ENCODE measurements around the gene MEF2C.

The MEF2C gene

DNA sequence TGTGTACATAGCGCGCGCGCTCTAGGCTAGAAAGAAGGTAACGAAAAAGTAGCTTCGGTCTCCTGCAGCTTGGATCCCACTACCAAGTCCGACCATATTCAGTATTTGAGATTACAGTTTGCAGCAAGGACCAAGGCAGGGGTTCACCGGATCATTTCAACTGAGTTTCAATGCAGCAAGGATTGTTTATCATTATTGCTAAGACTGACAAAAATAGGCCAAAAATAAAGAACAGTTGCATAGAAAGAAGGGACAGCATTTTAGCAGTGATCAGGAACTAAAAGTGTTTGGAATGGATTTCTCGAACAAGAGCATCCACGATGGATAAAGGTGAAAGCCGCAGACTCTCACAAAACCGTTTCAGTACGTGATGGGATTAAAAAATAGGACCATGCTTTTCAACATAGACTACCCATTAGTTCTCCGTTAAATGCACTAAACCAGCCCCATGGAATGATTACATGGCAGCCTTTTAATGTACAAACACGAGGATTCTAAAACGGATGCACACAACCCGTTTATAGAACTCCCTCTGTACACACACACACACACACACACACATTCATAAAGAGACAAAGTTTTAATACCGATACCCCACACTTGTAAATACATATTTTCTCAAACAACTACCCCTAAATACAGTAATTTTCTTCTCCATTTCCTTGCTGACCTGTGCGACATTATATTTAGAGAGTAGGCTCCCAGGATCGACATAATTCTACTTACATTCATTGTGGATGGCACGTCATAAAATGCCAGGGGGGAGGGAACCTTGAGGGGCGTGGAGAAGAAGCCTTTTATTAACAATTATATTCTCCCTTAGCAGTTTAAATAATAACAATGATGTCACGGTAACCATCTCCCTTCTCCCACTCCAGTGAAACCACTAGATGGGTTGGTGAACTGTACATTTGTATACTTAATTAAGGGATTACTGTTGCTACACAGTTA, 197.1 kb downstream of the MEF2C start:
- DNase-seq: no peak

DNA sequence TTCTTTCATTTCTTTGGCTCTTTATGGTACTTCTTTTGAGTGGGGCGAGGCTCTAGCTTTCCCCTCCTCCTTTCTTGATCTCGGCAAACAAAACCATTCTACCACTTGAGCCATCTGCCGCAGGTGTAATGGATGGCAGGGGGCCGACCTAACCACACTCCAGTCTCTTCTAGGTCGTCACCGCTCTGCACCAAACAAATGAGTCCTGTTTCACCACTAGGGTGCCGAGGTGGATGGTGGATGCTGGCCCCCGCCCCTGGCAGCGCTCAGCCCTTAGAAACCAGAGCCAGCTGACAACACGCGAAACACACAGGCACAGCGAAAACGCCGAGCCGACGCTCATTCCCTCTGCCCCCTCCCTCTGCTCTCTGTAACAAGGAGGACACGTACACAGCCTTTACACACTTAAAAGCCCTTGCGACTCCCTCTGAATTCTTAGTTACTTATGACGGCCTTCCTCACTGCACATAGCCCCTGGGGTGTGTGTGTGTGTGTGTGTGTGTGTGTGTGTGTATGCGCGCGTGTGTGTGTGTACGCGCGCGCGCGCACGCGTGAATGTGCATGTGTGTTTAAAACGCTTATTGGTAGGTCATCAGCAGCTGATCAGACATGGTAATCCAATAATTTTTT, 199.4 kb downstream of the MEF2C start:
- DNase-seq: no peak

GRCh38 chr5:88682881-88683361, 200.1 kb downstream of the MEF2C start:
- DNase-seq: no peak

DNA sequence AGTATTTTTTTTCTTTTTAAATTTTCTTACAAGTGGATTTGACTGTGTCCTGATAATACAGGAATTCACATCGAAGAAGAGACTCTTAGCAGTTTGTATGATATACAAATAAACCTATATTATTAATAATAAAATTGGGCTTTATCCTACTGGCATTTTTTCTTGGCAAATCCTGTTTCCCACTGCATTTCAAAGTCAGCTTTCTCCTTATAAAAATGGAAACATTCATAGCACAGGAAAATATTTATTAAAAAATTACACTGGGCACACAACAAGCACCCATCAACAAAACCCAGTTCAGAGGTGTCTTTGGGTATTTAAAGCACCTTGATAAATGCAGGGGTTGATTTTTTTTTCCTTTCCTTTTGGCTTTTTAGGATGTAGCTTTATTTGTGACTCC, 200.9 kb downstream of the MEF2C start:
- no peak for DNase-seq

GRCh38 chr5:88681211-88681803, 201.7 kb downstream of the MEF2C start:
- no peak for DNase-seq

- peak; percentile 60 to 71 for DNase-seq
Measured at GRCh38 chr5:88680253-88681132, 202.5 kb downstream of the MEF2C start.

DNA sequence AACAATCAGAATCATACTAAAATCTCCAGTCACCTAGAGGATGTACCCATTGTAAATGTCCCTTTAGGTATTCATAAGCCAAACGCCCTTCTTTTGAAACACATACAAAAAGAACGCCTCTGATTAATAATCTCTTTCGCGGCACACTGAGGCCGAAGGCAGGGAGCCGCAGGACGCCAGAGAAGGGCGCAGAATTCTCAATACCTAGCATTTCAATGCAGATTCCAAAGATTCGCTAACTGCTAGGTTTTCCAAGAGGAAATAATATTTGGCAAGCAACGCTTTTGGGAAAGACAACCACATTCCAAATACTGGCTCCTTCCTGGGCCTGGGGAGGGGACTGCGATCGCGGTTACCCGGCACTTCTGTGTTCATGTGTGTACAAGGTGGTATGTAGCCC, 203.3 kb downstream of the MEF2C start:
- no peak for DNase-seq

DNA sequence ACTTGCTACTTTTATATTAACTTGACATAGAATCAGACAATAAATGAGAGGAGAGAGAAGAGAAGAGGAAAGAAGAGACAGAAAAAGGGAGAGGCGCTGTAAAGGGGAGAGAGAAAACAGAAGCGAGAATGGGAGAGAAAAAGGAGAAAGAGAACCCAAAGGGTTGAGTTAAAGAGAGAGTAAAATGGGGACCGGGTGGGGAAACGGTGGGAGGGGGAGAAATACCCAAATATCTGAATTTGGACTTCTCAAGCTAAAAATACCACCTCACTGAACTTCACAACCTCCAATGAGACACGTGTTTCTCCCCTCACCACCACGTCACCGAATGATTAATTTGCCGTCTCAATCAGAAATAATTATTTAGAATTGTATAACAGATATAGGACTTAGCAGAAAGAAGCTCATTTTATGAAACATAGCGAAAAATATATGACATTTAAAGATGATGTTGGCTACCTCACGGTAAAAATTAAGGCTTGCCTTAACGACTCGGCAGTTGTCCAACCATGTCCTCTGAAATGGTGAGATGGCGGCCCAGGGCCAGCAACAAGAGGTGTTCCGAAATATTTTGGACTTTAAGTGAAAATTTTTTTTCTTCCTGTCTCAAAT, 204.1 kb downstream of the MEF2C start:
- no peak for DNase-seq

DNA sequence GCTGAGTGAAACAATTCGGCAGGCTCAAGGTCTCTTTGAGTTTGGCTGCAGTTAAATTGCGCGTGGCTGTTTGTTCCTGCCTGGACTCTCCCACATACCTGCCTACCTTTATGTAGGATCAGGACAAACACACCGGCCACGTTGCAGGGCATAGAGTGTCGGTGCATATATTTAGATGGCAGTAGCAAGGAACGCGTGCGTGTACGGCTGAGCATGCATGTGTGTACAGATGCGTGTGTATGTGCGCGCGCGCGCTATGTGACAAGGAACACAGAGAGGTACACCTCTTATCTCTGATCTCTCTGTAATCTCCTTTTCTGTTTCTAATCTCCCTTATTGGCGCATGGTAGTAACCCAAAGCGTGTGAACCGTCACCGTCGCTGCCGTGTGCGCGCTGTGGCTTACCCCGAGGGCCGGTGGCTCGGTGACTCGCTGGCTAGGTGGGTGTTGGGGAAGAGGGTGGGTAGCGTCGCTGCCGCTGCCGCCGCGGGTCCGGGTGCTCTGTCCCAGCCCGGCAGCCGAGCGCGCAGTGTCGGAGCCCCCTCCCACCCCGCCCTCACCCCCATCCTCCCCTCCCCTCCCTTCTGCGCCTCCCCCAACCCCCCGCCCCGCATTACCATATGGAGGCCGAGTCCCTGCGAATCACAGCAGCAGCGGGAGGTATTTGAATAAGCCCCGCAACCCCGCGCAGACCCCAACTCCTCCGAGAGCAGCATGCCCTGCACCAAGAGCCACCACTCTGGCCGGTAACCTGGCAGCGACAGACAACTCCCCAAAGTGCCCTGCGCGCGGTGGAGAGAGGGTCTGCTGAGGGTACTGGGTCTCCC, 204.8 kb downstream of the MEF2C start:
- no peak for DNase-seq

DNA sequence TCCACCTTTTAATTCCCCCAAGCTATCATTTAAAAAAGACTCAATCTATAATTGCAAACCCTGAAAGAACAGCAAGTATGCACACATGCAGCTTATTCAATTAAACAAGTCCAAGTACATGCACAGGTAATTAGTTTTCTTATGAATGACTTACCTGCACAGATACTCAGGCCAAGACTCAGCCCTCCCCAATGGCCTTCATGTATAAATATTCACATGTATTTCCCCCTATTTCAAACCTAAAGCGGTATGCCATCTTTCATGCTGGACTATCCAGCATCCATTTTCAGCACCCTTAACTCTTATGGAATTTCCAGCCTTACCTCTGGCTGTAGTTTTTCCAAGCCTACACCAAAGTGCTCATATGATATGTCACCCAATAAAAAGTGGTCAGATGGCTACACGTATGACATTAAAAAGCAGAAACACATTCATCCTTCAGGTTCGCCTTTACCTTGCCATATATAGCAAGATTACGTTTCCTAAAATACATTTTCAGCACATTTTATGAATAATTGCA, 205.5 kb downstream of the MEF2C start:
- DNase-seq: no peak

DNA sequence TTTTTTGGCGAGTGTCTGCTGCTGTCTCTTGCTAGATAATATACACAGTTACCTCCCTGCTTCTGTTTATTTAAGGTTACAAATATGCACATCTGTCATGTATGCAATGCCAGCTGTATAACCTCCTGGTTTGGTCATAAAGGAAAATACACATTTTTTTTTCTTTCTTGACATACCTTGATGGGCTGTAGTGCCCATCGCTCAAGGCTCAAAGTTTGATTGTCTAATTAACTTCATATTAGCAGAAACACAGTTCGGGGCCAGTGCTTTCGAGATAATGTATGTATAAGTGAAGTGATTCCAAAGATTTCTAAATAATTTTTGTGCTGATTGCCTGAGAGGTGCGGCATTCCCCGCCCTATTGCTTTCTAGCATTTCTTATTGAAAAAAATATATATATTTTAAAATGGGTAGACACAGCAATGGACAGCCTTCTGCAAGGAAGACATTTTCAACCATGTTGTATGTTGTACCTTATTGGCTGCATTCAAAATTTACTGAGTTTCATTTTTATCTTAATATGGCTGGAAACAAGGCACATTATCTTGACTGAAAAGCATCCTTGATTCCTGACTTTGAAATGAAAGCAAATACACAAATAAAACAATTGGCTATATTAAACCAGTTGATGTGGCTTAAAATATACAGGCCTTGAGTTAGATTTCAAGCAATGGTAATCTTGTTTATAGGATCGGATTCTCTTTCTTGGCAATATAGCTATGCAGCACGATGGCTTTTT, 206.2 kb downstream of the MEF2C start:
- DNase-seq: no peak

- no peak for DNase-seq
Measured at GRCh38 chr5:88675708-88676636, 207.0 kb downstream of the MEF2C start.

DNA sequence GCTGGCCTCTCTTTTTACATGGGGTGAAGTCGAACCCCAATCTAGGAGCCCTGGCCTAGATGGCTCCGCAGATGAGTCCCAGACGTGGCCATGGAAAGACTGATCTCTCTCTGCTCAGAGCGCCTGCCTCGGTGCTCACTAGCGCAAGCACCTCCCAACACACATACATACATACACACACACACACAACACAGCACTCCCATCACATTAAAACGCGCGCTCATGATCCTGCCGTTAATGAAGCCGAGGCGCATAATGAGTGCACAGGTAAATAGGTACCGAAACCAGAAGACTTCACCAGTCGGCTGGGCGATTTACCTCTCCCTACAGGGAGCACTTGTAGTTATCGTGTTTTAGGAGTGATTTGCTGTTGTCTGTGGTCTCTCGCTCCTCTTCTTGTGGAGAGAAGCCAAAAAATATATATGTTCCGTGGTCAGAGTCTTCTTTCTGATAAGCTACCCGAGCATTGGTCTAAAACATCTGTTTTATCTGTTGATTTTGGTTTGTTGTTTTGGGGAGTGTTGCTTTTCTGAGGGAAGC, 207.7 kb downstream of the MEF2C start:
- no peak for DNase-seq

DNA sequence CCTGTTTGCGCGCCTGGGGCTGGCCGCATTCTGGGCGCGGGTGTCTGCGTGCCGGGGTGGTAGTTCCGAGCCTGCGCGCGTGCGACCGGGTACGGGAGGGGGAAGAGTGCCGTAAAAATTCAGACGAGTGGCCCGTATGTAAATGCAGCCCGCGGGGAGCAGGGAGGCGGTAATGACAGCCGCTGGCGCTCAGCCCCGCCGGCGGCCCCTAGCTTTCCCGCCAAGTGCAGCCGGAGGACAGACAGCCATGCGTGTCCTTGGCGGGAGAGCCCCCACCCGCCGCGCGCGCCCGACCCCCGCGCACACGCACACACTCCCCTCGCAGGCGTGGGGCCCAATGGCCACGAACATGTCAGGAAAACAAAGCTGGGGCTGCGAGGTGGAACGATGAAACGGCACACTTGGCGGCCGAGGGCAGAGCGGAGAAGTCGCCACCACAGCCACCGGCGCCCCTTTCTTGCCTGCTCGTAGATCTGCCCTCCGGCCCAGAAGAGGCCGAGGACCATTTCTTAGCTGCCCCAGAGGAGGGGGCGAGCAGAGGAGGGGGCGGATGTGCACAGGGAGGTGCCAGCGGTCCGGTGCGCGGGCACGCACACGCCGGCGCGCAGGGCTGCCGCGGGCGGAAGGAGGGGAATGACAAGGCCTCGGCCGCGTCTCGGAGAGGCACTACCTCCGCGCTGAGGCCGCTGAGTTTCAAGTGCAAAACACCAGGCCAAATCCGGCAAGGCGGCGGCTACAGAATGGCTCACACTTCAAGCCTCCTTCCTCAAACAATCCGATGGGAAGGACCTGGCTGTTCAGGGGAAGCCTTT, 208.4 kb downstream of the MEF2C start:
- DNase-seq: no peak

- DNase-seq: no peak
Measured at GRCh38 chr5:88673253-88674105, 209.5 kb downstream of the MEF2C start.

DNA sequence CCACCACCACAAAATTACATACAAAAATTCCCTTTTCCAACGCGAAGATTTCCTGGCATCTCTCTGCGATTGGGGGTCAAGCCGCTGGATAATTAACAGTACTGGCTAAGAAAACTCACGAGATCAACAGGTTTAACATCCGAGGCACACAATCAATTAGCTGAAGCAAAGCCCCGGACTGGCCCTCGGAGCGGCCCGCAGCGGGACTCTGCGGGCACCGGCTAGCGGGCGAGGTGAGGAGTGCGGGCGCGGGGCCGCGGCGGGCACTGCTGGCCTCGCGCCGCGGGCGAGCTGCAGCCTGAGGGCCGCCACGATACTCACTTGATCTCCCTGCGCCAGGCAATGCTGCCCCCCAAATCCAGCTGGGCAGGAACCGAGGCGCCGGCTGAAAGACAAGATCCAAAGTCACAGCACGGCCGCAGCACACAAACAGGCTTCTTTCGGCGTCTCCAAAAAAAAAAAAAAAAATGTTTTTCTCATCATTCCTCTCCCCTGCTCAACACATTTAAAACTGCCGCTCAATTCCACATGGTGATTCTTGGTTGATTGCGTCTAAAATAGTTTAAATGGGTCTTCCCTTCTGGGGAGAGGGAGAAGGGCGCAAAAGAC, 210.2 kb downstream of the MEF2C start:
- DNase-seq: no peak

Data from CD4-positive, alpha-beta T cell treated with Interleukin-4 for 1 hour (primary cell).